CD4-positive, CD25-positive, alpha-beta regulatory T cell (primary cell): ENCODE measurements around the gene AATF. TPM values are rescaled to one million over a fixed set of nuclear protein-coding genes. Genes with fewer than 3 reads are reported as not detected.
"Not testable (repeated sequence)": the region's sequence is repeated elsewhere in the genome, so short reads cannot be mapped to it uniquely, and the experiment has no call there.

Source experiments
- ATAC-seq, 2 donors: fragments of 150-1000 bp; cut with Tn5 transposase; one replicate each; pipeline ENCODE4 v1.10.0; 2021; ENCODE audit warnings: low read depth in 2 of 2, moderate number of reproducible peaks in 2 of 2, moderate library complexity in 1 of 2
- DNase-seq, 3 donors: peaks; one replicate each; pipeline versions ENCODE4 v3.0.0 to v3.0.0-alpha.2; 2012 to 2022; ENCODE audit warnings: mixed read lengths in 1 of 3
- H3K27ac ChIP-seq: one replicate; pipeline ENCODE4 v1.7.0; 2013; ENCODE audit warnings: mild to moderate bottlenecking, low read length; ENCODE audit not compliant: insufficient read depth, poor library complexity, severe bottlenecking
- H3K27me3 ChIP-seq: one replicate; pipeline ENCODE4 v1.7.0; 2013; ENCODE audit warnings: low read length; ENCODE audit not compliant: control insufficient read depth, insufficient read depth
- H3K36me3 ChIP-seq: one replicate; pipeline ENCODE4 v1.7.0; 2013; ENCODE audit warnings: mild to moderate bottlenecking, low read length, moderate library complexity; ENCODE audit not compliant: control insufficient read depth, insufficient read depth
- H3K4me1 ChIP-seq: 2 replicates; pipeline ENCODE4 v1.7.0; 2013; ENCODE audit warnings: mild to moderate bottlenecking, low read length; ENCODE audit not compliant: insufficient read depth, control insufficient read depth, poor library complexity, severe bottlenecking
- H3K4me3 ChIP-seq: one replicate; pipeline ENCODE4 v1.7.0; 2013; ENCODE audit warnings: low read depth, mild to moderate bottlenecking, low read length, moderate library complexity
- H3K9me3 ChIP-seq, 2 experiments: 1 replicate in 1 of 2; 2 replicates in 1 of 2; pipeline ENCODE4 v1.7.0; 2013; ENCODE audit warnings: low read length in 2 of 2, mild to moderate bottlenecking in 1 of 2, moderate library complexity in 1 of 2; ENCODE audit not compliant: control insufficient read depth in 2 of 2
- H3K27ac Mint-ChIP-seq, 3 donors: one replicate each; pipeline ENCODE4 v1.8.0; 2020 to 2022; ENCODE audit warnings: mild to moderate bottlenecking in 3 of 3, mixed read lengths in 3 of 3, moderate library complexity in 2 of 3
- H3K27me3 Mint-ChIP-seq: one replicate; pipeline ENCODE4 v1.8.0; 2022; ENCODE audit warnings: mild to moderate bottlenecking, mixed read lengths
- H3K36me3 Mint-ChIP-seq: one replicate; pipeline ENCODE4 v1.8.0; 2020; ENCODE audit warnings: mixed read lengths
- H3K4me1 Mint-ChIP-seq, 4 donors: one replicate each; pipeline ENCODE4 v1.8.0; 2020 to 2022; ENCODE audit warnings: mixed read lengths in 4 of 4, mild to moderate bottlenecking in 1 of 4
- H3K4me3 Mint-ChIP-seq, 4 donors: one replicate each; pipeline ENCODE4 v1.8.0; 2020 to 2022; ENCODE audit warnings: mild to moderate bottlenecking in 4 of 4, mixed read lengths in 4 of 4, moderate library complexity in 3 of 4
- H3K9me3 Mint-ChIP-seq, 7 donors: one replicate each; pipeline ENCODE4 v1.8.0; 2020 to 2022; ENCODE audit warnings: mixed read lengths in 7 of 7, mild to moderate bottlenecking in 3 of 7, moderate library complexity in 2 of 7
- polyA plus RNA-seq, 4 donors: library from polyadenylated mRNA; unstranded; fragments of 300-500 nt; fragmentation: Illumina TruSeq; gene quantifications; one replicate each; pipeline ENCODE4 v1.2.3, GENCODE V29; 2021
- total RNA-seq: library from RNA; stranded (reverse); gene quantifications from one replicate; pipeline ENCODE4 v1.2.3, GENCODE V29; 2022

AATF gene
- total and polyA plus RNA-seq, 5 donors from 2014 or later: 72.6 to 89.8 (median 83.3) TPM

DNA sequence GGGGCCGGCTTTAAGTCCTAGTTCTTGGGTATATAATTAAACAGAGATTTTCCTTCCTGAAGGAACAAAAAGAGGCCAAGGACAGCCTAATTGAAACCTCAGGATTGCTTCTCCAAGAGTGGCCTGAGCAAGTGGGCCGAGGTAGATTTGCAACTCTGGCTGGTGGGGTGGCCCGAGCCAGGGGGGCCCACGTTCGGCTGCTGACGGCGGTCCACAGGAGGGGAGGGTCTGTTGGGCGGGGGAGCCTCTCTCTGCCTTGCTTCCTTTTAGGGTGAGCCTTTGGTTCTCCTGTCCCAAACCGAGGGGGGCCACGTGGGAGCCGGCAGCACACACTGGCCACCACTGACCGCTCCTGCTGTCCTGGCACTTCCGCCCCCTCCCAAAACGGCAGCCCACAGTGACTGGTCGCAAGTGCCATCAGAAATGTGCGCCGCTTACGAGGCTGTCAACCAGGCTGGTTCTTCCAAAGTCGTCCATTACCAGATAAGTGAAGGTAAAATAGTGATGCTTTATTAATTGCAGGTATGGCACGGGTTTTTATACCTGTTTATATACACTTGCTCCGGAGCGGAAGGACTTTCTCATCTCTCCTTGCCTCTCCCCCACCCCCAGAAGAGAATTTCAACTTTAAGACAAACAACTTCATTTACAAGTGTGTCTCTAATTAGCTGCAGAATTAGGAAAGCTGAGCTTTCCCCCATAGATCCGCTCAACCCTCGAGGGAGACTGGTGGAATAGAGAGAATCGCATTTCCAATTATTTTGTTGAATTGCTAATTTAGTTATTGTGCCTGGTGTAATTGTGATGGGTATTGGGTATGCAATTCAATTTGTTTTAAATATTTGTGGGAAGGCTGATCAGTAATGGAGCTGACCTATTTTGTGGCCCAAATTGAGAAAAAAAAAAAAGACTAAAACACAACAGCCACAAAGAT, 117.8 kb downstream of the AATF start:
- no peaks in the 10 kb centered on the region for H3K36me3 ChIP-seq
- DNase-seq: no peak
- H3K4me3 ChIP-seq: no peak overlapping the region
- H3K4me1 Mint-ChIP-seq: no peaks in the 10 kb centered on the region
- peaks cover 31% of the 10 kb centered on the region for H3K27me3 Mint-ChIP-seq
- ATAC-seq: no peak
- no peak overlapping the region for H3K27ac Mint-ChIP-seq
- no peak overlapping the region for H3K27ac ChIP-seq
- H3K4me1 ChIP-seq: no peaks in the 10 kb centered on the region
- no peak overlapping the region for H3K4me3 Mint-ChIP-seq
- no peaks in the 10 kb centered on the region for H3K9me3 ChIP-seq
- H3K9me3 Mint-ChIP-seq: no peaks in the 10 kb centered on the region
- no peaks in the 10 kb centered on the region for H3K27me3 ChIP-seq
- no peaks in the 10 kb centered on the region for H3K36me3 Mint-ChIP-seq

DNA sequence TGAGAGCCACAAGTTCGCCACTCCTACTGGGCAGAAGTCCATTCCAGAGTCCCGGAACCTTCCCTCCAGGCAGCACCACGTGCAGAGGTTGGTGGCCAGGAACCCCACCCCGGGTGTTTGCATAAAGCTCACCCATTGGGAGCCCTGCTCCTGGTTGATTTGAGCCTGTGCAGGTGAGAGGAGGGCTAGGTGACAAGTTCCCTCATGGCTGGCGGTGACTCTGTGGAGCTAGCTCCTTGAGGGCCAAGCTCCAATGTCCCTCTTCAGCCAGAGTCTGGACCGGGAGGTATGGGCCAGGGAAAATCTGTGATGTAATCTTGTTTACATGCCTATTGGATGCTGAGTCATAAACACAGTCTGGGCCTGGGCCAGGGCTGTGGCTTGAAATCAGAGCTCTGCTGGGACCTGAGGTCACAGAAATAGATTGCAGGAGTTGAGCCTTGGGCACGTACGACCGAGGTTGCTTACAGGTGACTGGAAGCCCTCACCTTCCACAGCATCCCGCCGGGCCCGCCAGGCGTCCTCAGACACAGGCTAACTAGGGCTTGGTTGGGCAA, 118.9 kb downstream of the AATF start:
- Mint-ChIP-seq H3K27ac (no peak overlapping the region), H3K9me3 (no peaks in the 10 kb centered on the region)

DNA sequence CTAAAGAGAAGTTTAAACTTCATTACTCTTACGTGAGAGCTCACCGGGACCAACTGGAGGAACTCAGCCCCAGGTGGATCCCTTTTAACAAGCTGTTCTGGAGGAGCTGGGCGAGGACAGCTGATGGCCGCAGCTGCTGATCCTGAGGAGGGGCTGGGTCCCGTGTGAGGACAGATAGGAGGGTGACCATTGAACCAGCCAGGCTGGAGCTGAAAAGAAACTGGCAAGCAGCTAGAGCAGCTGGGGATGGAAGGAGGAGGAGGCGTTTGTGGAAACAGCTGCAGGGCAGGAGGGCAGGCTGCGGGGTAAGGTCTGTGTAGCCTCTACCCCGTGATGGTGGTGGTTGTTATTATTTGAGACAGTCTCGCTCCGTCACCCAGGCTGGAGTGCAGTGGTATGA, 119.5 kb downstream of the AATF start:
- Mint-ChIP-seq H3K9me3 (no peaks in the 10 kb centered on the region), H3K4me3 (peak overlapping the region in 1 of 4 donors; percentile 31), H3K36me3 (no peaks in the 10 kb centered on the region), H3K4me1 (no peaks in the 10 kb centered on the region), H3K27me3 (peaks cover 24% of the 10 kb centered on the region), H3K27ac (no peak overlapping the region)
- H3K27me3 ChIP-seq: no peaks in the 10 kb centered on the region
- no peaks in the 10 kb centered on the region for H3K36me3 ChIP-seq
- no peaks in the 10 kb centered on the region for H3K4me1 ChIP-seq
- DNase-seq (no peak), ATAC-seq (no peak)
- no peak overlapping the region for H3K4me3 ChIP-seq
- H3K9me3 ChIP-seq: no peaks in the 10 kb centered on the region
- H3K27ac ChIP-seq: no peak overlapping the region

More for the DNA sequence above, 118.9 kb downstream of the AATF start:
- Histone ChIP-seq H3K27ac (no peak overlapping the region), H3K36me3 (no peaks in the 10 kb centered on the region), H3K9me3 (no peaks in the 10 kb centered on the region), H3K4me3 (no peak overlapping the region), H3K4me1 (no peaks in the 10 kb centered on the region), H3K27me3 (no peaks in the 10 kb centered on the region)
- DNase-seq (no peak), ATAC-seq (no peak)
- H3K4me1 Mint-ChIP-seq: no peaks in the 10 kb centered on the region
- peaks cover 29% of the 10 kb centered on the region for H3K27me3 Mint-ChIP-seq
- H3K4me3 Mint-ChIP-seq: no peak overlapping the region
- H3K36me3 Mint-ChIP-seq: no peaks in the 10 kb centered on the region

DNA sequence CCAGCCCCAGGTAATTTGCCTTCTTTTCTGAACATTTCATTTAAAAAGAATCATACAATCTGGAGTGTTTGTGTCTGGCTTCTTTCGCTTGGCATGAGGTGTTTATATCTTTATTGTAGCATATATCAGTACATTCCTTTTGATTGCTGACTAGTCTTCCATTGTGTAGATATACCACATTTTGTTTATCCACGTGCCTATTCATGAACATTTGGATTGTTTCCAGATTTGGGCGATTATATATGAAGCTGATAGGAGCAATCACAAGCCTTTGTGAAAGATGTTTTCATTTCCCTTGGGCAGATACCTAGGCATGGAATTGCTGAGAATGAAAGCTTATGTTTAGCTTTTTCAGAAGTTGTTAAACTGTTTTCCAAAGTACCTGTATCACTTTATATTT, 120.3 kb downstream of the AATF start:
- ATAC-seq: no peak
- Mint-ChIP-seq H3K27ac (no peak overlapping the region), H3K4me3 (no peak overlapping the region)

DNA sequence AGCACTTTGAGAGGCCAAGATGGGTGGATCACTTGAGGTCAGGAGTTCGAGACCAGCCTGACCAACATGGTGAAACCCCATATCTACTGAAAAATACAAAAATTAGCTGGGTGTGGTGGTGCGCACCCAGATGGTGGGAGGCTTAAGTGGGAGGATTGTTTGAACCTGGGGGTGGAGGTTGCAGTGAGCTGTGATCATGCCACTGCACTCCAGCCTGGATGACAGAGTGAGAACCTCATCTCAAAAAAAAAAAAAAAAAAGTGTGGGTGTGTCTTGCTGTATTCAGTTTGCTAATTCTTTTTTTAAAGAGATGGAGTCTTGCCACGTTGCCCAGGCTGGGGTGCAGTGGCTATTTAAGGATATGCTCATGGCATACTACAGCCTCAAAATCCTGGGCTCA, 124.7 kb downstream of the AATF start:
- H3K27me3 Mint-ChIP-seq, H3K4me1 ChIP-seq, H3K36me3 ChIP-seq, H3K27me3 ChIP-seq, H3K4me3 Mint-ChIP-seq, H3K4me1 Mint-ChIP-seq, DNase-seq, ATAC-seq, H3K9me3 ChIP-seq, H3K27ac ChIP-seq, H3K27ac Mint-ChIP-seq, H3K36me3 Mint-ChIP-seq, H3K4me3 ChIP-seq, H3K9me3 Mint-ChIP-seq: not testable (repeated sequence)

More for the DNA sequence above, 120.3 kb downstream of the AATF start:
- Mint-ChIP-seq H3K27me3 (peaks cover 24% of the 10 kb centered on the region), H3K36me3 (no peaks in the 10 kb centered on the region), H3K9me3 (no peaks in the 10 kb centered on the region), H3K4me1 (no peaks in the 10 kb centered on the region)
- no peaks in the 10 kb centered on the region for H3K36me3 ChIP-seq
- no peak overlapping the region for H3K4me3 ChIP-seq
- no peaks in the 10 kb centered on the region for H3K9me3 ChIP-seq
- no peak overlapping the region for H3K27ac ChIP-seq
- H3K4me1 ChIP-seq: no peaks in the 10 kb centered on the region
- DNase-seq: no peak
- H3K27me3 ChIP-seq: no peaks in the 10 kb centered on the region

DNA sequence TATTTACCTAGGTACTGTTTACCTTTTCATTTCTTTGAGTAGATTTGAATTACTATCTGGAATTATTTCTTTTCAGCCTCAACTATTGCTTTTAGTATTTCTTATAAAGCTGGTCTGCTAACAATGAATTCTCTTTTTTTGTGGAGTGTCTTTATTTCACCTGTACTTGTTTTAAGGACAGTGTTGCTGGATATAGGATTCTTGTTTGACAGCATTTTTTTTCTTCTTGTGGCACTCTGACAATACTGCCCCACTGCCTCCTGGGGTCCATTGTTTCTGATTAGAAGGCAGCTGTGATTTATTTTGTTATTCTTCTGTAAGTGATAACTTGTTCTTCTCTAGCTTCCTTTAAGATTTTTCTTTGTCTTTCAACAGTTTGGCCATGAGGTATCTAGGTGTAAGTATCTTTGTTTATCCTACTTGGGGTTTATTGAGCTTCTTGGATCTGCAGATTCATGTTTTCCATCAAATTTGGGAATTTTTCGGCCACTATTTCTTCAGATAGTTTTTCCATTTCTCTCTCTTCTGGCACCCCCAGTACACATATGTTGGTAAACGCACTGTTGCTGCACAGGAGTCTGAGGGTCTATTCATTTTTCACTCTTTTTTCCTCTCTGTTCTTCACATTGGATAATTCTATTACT, 130.4 kb downstream of the AATF start:
- peaks cover 6% of the 10 kb centered on the region for H3K36me3 Mint-ChIP-seq

DNA sequence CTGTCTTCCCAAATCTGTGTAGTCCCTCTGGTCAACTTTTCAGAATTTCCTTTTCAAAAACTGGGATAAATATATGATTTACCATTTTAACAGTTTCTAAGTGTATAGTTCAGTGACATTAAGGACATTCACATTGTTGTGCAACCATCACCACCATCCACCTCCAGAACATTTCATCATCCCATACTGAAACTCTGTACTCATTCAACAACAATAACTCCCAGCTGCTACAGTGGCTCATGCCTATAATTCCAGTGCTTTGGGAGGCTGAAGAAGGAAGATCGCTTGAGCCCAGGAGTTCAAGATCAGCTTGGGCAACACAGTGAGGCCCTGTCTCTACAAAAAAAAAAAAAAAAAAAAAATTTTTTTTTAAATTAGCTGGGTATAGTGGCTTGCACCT, 131.0 kb downstream of the AATF start:
- ATAC-seq: no peak
- no peak overlapping the region for H3K4me3 Mint-ChIP-seq
- no peak overlapping the region for H3K4me3 ChIP-seq
- H3K4me1 Mint-ChIP-seq: no peaks in the 10 kb centered on the region
- H3K4me1 ChIP-seq: no peaks in the 10 kb centered on the region
- no peak overlapping the region for H3K27ac ChIP-seq
- no peak for DNase-seq
- H3K36me3 Mint-ChIP-seq: peaks cover 6% of the 10 kb centered on the region
- H3K27me3 Mint-ChIP-seq: peaks cover 4% of the 10 kb centered on the region
- H3K9me3 Mint-ChIP-seq: peaks cover 0 to 7% (median 2%) of the 10 kb centered on the region in 7 donors
- peaks cover 0 to 5% of the 10 kb centered on the region in 2 experiments for H3K9me3 ChIP-seq
- H3K27ac Mint-ChIP-seq: no peak overlapping the region
- peaks cover 2% of the 10 kb centered on the region for H3K36me3 ChIP-seq
- no peaks in the 10 kb centered on the region for H3K27me3 ChIP-seq

More for the DNA sequence above, 130.4 kb downstream of the AATF start:
- Mint-ChIP-seq H3K4me1 (no peaks in the 10 kb centered on the region), H3K27me3 (peaks cover 4% of the 10 kb centered on the region), H3K27ac (no peak overlapping the region), H3K4me3 (no peak overlapping the region), H3K9me3 (peaks cover 0 to 7% (median 2%) of the 10 kb centered on the region in 7 donors)
- no peaks in the 10 kb centered on the region for H3K27me3 ChIP-seq
- ATAC-seq (no peak), DNase-seq (no peak)
- no peaks in the 10 kb centered on the region for H3K36me3 ChIP-seq
- peaks cover 0 to 5% of the 10 kb centered on the region in 2 experiments for H3K9me3 ChIP-seq
- H3K27ac ChIP-seq: no peak overlapping the region
- no peak overlapping the region for H3K4me3 ChIP-seq
- no peaks in the 10 kb centered on the region for H3K4me1 ChIP-seq
